ENCODE measurements around the gene PTPRJ.
"Not testable (repeated sequence)": the region's sequence is repeated elsewhere in the genome, so short reads cannot be mapped to it uniquely, and the experiment has no call there.

PTPRJ gene

GRCh38 chr11:48190906-48191654 is 210.7 kb downstream of the PTPRJ start:
- CTCF ChIA-PET; H3K9me3 ChIP-seq (ENCODE audit: control extremely low read depth in 1 of 5, control insufficient read depth in 4 of 5, insufficient read depth in 2 of 5, low read depth in 1 of 5, low read length in 4 of 5); H3K4me3 ChIP-seq (ENCODE audit: control insufficient read depth in 1 of 7, extremely low read depth in 1 of 7, insufficient read depth in 4 of 7, low read depth in 2 of 7, low read length in 6 of 7); H3K27ac ChIP-seq (ENCODE audit: insufficient read depth in 1 of 2, low read depth in 1 of 2, low read length in 2 of 2, poor library complexity in 1 of 2, severe bottlenecking in 2 of 2); DNase-seq; H3K27me3 ChIP-seq (replicated peaks in 2 of 5; ENCODE audit: control insufficient read depth in 4 of 5, insufficient read depth in 5 of 5, low read length in 4 of 5); H3K36me3 ChIP-seq (ENCODE audit: control insufficient read depth in 4 of 4, insufficient read depth in 4 of 4, low read length in 3 of 4); POLR2A ChIA-PET; H3K4me1 ChIP-seq (ENCODE audit: control extremely low read depth in 1 of 4, control insufficient read depth in 4 of 4, insufficient read depth in 4 of 4, low read length in 3 of 4): not testable (repeated sequence)
- 70% methylated on average over 8 of the region's 10 CpGs for WGBS (ENCODE audit: insufficient coverage)

GRCh38 chr11:48193876-48194275 is 213.5 kb downstream of the PTPRJ start:
- DNase-seq, result no peak
- H3K27ac ChIP-seq (ENCODE audit: insufficient read depth in 1 of 2, low read depth in 1 of 2, low read length in 2 of 2, poor library complexity in 1 of 2, severe bottlenecking in 2 of 2), result no peak overlapping the region
- 100% methylated on average over 1 of the region's 2 CpGs for WGBS (ENCODE audit: insufficient coverage)
- POLR2A ChIA-PET, result no interaction called here
- CTCF ChIA-PET, result no interaction called here
- H3K4me3 ChIP-seq (ENCODE audit: control insufficient read depth in 1 of 7, extremely low read depth in 1 of 7, insufficient read depth in 4 of 7, low read depth in 2 of 7, low read length in 6 of 7), result no peak overlapping the region
- H3K36me3 ChIP-seq (ENCODE audit: control insufficient read depth in 4 of 4, insufficient read depth in 4 of 4, low read length in 3 of 4), result no peaks in the 10 kb centered on the region
- H3K9me3 ChIP-seq (ENCODE audit: control extremely low read depth in 1 of 5, control insufficient read depth in 4 of 5, insufficient read depth in 2 of 5, low read depth in 1 of 5, low read length in 4 of 5), result peaks cover 0 to 8% (median 0%) of the 10 kb centered on the region in 5 experiments
- H3K4me1 ChIP-seq (ENCODE audit: control extremely low read depth in 1 of 4, control insufficient read depth in 4 of 4, insufficient read depth in 4 of 4, low read length in 3 of 4), result no peaks in the 10 kb centered on the region
- H3K27me3 ChIP-seq (replicated peaks in 2 of 5; ENCODE audit: control insufficient read depth in 4 of 5, insufficient read depth in 5 of 5, low read length in 4 of 5), result no peaks in the 10 kb centered on the region

- H3K9me3 ChIP-seq (ENCODE audit: control extremely low read depth in 1 of 5, control insufficient read depth in 4 of 5, insufficient read depth in 2 of 5, low read depth in 1 of 5, low read length in 4 of 5), result no peaks in the 10 kb centered on the region
- POLR2A ChIA-PET, result no interaction called here
- no peak overlapping the region for H3K27ac ChIP-seq (ENCODE audit: insufficient read depth in 1 of 2, low read depth in 1 of 2, low read length in 2 of 2, poor library complexity in 1 of 2, severe bottlenecking in 2 of 2)
- H3K27me3 ChIP-seq (replicated peaks in 2 of 5; ENCODE audit: control insufficient read depth in 4 of 5, insufficient read depth in 5 of 5, low read length in 4 of 5), result peaks cover 0 to 2% (median 0%) of the 10 kb centered on the region in 5 experiments
- H3K4me1 ChIP-seq (ENCODE audit: control extremely low read depth in 1 of 4, control insufficient read depth in 4 of 4, insufficient read depth in 4 of 4, low read length in 3 of 4), result no peaks in the 10 kb centered on the region
- H3K36me3 ChIP-seq (ENCODE audit: control insufficient read depth in 4 of 4, insufficient read depth in 4 of 4, low read length in 3 of 4), result no peaks in the 10 kb centered on the region
- 100% methylated on average over 2 of the region's 2 CpGs for WGBS (ENCODE audit: insufficient coverage)
- no peak overlapping the region for H3K4me3 ChIP-seq (ENCODE audit: control insufficient read depth in 1 of 7, extremely low read depth in 1 of 7, insufficient read depth in 4 of 7, low read depth in 2 of 7, low read length in 6 of 7)
- CTCF ChIA-PET, result no interaction called here
- no peak for DNase-seq
Measured at GRCh38 chr11:48207881-48208280, 227.5 kb downstream of the PTPRJ start.

GRCh38 chr11:48210052-48210451 is 229.7 kb downstream of the PTPRJ start:
- H3K4me3 ChIP-seq (ENCODE audit: control insufficient read depth in 1 of 7, extremely low read depth in 1 of 7, insufficient read depth in 4 of 7, low read depth in 2 of 7, low read length in 6 of 7), result no peak overlapping the region
- CTCF ChIA-PET, result no interaction called here
- no peak overlapping the region for H3K27ac ChIP-seq (ENCODE audit: insufficient read depth in 1 of 2, low read depth in 1 of 2, low read length in 2 of 2, poor library complexity in 1 of 2, severe bottlenecking in 2 of 2)
- 25% methylated on average over 5 of the region's 7 CpGs for WGBS (ENCODE audit: insufficient coverage)
- H3K4me1 ChIP-seq (ENCODE audit: control extremely low read depth in 1 of 4, control insufficient read depth in 4 of 4, insufficient read depth in 4 of 4, low read length in 3 of 4), result no peaks in the 10 kb centered on the region
- H3K36me3 ChIP-seq (ENCODE audit: control insufficient read depth in 4 of 4, insufficient read depth in 4 of 4, low read length in 3 of 4), result no peaks in the 10 kb centered on the region
- peaks cover 0 to 2% (median 0%) of the 10 kb centered on the region in 5 experiments for H3K27me3 ChIP-seq (replicated peaks in 2 of 5; ENCODE audit: control insufficient read depth in 4 of 5, insufficient read depth in 5 of 5, low read length in 4 of 5)
- peak in 2 of 3 donors; percentile 2 to 20 for DNase-seq
- POLR2A ChIA-PET, result no interaction called here
- no peaks in the 10 kb centered on the region for H3K9me3 ChIP-seq (ENCODE audit: control extremely low read depth in 1 of 5, control insufficient read depth in 4 of 5, insufficient read depth in 2 of 5, low read depth in 1 of 5, low read length in 4 of 5)

- Histone ChIP-seq H3K9me3 (ENCODE audit: control extremely low read depth in 1 of 5, control insufficient read depth in 4 of 5, insufficient read depth in 2 of 5, low read depth in 1 of 5, low read length in 4 of 5) (no peaks in the 10 kb centered on the region), H3K4me3 (ENCODE audit: control insufficient read depth in 1 of 7, extremely low read depth in 1 of 7, insufficient read depth in 4 of 7, low read depth in 2 of 7, low read length in 6 of 7) (no peak within 1 kb of the TSS), H3K27me3 (replicated peaks in 2 of 5; ENCODE audit: control insufficient read depth in 4 of 5, insufficient read depth in 5 of 5, low read length in 4 of 5) (peaks cover 0 to 3% (median 0%) of the 10 kb centered on the region in 5 experiments), H3K27ac (ENCODE audit: insufficient read depth in 1 of 2, low read depth in 1 of 2, low read length in 2 of 2, poor library complexity in 1 of 2, severe bottlenecking in 2 of 2) (no peak within 1 kb of the TSS), H3K36me3 (ENCODE audit: control insufficient read depth in 4 of 4, insufficient read depth in 4 of 4, low read length in 3 of 4) (no peaks in the 10 kb centered on the region), H3K4me1 (ENCODE audit: control extremely low read depth in 1 of 4, control insufficient read depth in 4 of 4, insufficient read depth in 4 of 4, low read length in 3 of 4) (no peaks in the 10 kb centered on the region)
- DNase-seq, result no peak
- WGBS (ENCODE audit: insufficient coverage), result 94% methylated on average over 2 of the region's 2 CpGs
- POLR2A ChIA-PET, result no interaction called here
- CTCF ChIA-PET, result no interaction called here
Measured at GRCh38 chr11:48216510-48216909, 236.2 kb downstream of the PTPRJ start, which contains the start of gene OR4B1. Gene OR4B1, plus strand, starts transcription at chr11:48216810. Its CDS starts 0 bp downstream, at chr11:48216810.

Measured in common myeloid progenitor, CD34-positive (primary cell).